Measurements from ENCODE around the gene GRIK2. TPM values are rescaled to one million over a fixed set of nuclear protein-coding genes. Genes with fewer than 3 reads are reported as not detected.

Gene GRIK2
- total RNA-seq, 1 experiment from 2014 or later, result 0.55 TPM

GRCh38 chr6:101582792-101583191, 189.3 kb downstream of the GRIK2 start:
- BruUV-seq (replicated peaks), result no TSS peak

GRCh38 chr6:101585501-101585900, 192.0 kb downstream of the GRIK2 start:
- no peak overlapping the region for H3K27ac ChIP-seq (ENCODE audit: low read length)
- H3K4me3 ChIP-seq (ENCODE audit: low read length), result no peak overlapping the region
- DNase-seq (peak; percentile 45), ATAC-seq (peak; percentile 64)
- H3K27me3 ChIP-seq (ENCODE audit: low read length), result no peaks in the 10 kb centered on the region
- H3K4me2 ChIP-seq (ENCODE audit: low read length), result no peak overlapping the region
- H4K20me1 ChIP-seq (ENCODE audit: low read length), result no peaks in the 10 kb centered on the region
- CTCF ChIA-PET, result no interaction called here
- no TSS peak for BruUV-seq (replicated peaks)
- TF ChIP-seq EZH2phosphoT487 (IDR thresholded peaks at IDR 0.05; ENCODE audit: borderline replicate concordance, low read length) (no peak), EZH2 (IDR thresholded peaks at IDR 0.05; ENCODE audit: low read length, unreplicated experiment) (no peak), CTCF (conservative IDR thresholded peaks at IDR 0.05; ENCODE audit: low read depth, low read length) (no peak)
- no peaks in the 10 kb centered on the region for H3K4me1 ChIP-seq (ENCODE audit: insufficient read depth, low read length)
- no peaks in the 10 kb centered on the region for H3F3A ChIP-seq (ENCODE audit: low read length, unreplicated experiment)
- no peaks in the 10 kb centered on the region for H3K79me2 ChIP-seq (ENCODE audit: low read length)
- POLR2A ChIA-PET (ENCODE audit: unreplicated experiment), result no interaction called here
- no peaks in the 10 kb centered on the region for H3K9me2 ChIP-seq (replicated peaks; ENCODE audit: low read length)
- no peaks in the 10 kb centered on the region for H3K9me3 ChIP-seq (ENCODE audit: low read length)
- H3K36me3 ChIP-seq (ENCODE audit: low read depth, low read length), result no peaks in the 10 kb centered on the region
- no peak overlapping the region for H2AFZ ChIP-seq (ENCODE audit: low read length)
- H3K9ac ChIP-seq (ENCODE audit: low read length), result no peak overlapping the region
- intact Hi-C loops (cut with micrococcal nuclease), result no loop called here

More at GRCh38 chr6:101582792-101583191, 189.3 kb downstream of the GRIK2 start:
- H3K9me2 ChIP-seq (replicated peaks; ENCODE audit: low read length), result no peaks in the 10 kb centered on the region
- H3K4me2 ChIP-seq (ENCODE audit: low read length), result no peak overlapping the region
- POLR2A ChIA-PET (ENCODE audit: unreplicated experiment), result no interaction called here
- DNase-seq (no peak), ATAC-seq (no peak)
- no peaks in the 10 kb centered on the region for H4K20me1 ChIP-seq (ENCODE audit: low read length)
- intact Hi-C loops (cut with micrococcal nuclease), result no loop called here
- CTCF ChIA-PET, result no interaction called here
- H3K27me3 ChIP-seq (ENCODE audit: low read length), result no peaks in the 10 kb centered on the region
- no peaks in the 10 kb centered on the region for H3K9me3 ChIP-seq (ENCODE audit: low read length)
- no peak for TF ChIP-seq EZH2 (IDR thresholded peaks at IDR 0.05; ENCODE audit: low read length, unreplicated experiment)
- no peak for TF ChIP-seq CTCF (conservative IDR thresholded peaks at IDR 0.05; ENCODE audit: low read depth, low read length)
- no peak for TF ChIP-seq EZH2phosphoT487 (IDR thresholded peaks at IDR 0.05; ENCODE audit: borderline replicate concordance, low read length)
- no peak overlapping the region for H3K4me3 ChIP-seq (ENCODE audit: low read length)
- no peak overlapping the region for H2AFZ ChIP-seq (ENCODE audit: low read length)
- no peaks in the 10 kb centered on the region for H3K4me1 ChIP-seq (ENCODE audit: insufficient read depth, low read length)
- H3K36me3 ChIP-seq (ENCODE audit: low read depth, low read length), result no peaks in the 10 kb centered on the region
- no peaks in the 10 kb centered on the region for H3F3A ChIP-seq (ENCODE audit: low read length, unreplicated experiment)
- no peak overlapping the region for H3K27ac ChIP-seq (ENCODE audit: low read length)
- H3K9ac ChIP-seq (ENCODE audit: low read length), result no peak overlapping the region
- no peaks in the 10 kb centered on the region for H3K79me2 ChIP-seq (ENCODE audit: low read length)

- ChIA-PET CTCF (no interaction called here), POLR2A (ENCODE audit: unreplicated experiment) (no interaction called here)
- no peaks in the 10 kb centered on the region for H3K4me1 ChIP-seq (ENCODE audit: insufficient read depth, low read length)
- DNase-seq (no peak), ATAC-seq (no peak)
- H3F3A ChIP-seq (ENCODE audit: low read length, unreplicated experiment), result no peaks in the 10 kb centered on the region
- no peak overlapping the region for H3K9ac ChIP-seq (ENCODE audit: low read length)
- H3K27me3 ChIP-seq (ENCODE audit: low read length), result no peaks in the 10 kb centered on the region
- H4K20me1 ChIP-seq (ENCODE audit: low read length), result no peaks in the 10 kb centered on the region
- H3K27ac ChIP-seq (ENCODE audit: low read length), result no peak overlapping the region
- no peak for TF ChIP-seq EZH2 (IDR thresholded peaks at IDR 0.05; ENCODE audit: low read length, unreplicated experiment)
- TF ChIP-seq CTCF (conservative IDR thresholded peaks at IDR 0.05; ENCODE audit: low read depth, low read length), result no peak
- TF ChIP-seq EZH2phosphoT487 (IDR thresholded peaks at IDR 0.05; ENCODE audit: borderline replicate concordance, low read length), result no peak
- H2AFZ ChIP-seq (ENCODE audit: low read length), result no peak overlapping the region
- no peaks in the 10 kb centered on the region for H3K79me2 ChIP-seq (ENCODE audit: low read length)
- no peak overlapping the region for H3K4me3 ChIP-seq (ENCODE audit: low read length)
- H3K36me3 ChIP-seq (ENCODE audit: low read depth, low read length), result no peaks in the 10 kb centered on the region
- H3K9me2 ChIP-seq (replicated peaks; ENCODE audit: low read length), result no peaks in the 10 kb centered on the region
- no peak overlapping the region for H3K4me2 ChIP-seq (ENCODE audit: low read length)
- H3K9me3 ChIP-seq (ENCODE audit: low read length), result no peaks in the 10 kb centered on the region
- BruUV-seq (replicated peaks), result no TSS peak
- intact Hi-C loops (cut with micrococcal nuclease), result no loop called here
These were observed 194.8 kb downstream of the GRIK2 start for GRCh38 chr6:101588343-101588742.
